ENCODE measurements around the gene JAKMIP1. TPM values are rescaled to one million over a fixed set of nuclear protein-coding genes. Genes with fewer than 3 reads are reported as not detected.

JAKMIP1 gene
- total and polyA plus RNA-seq, 2 of the 13 experiments (the other 11 are each of a cell fraction or from before 2014, with no cell fraction given), result not detected

DNA sequence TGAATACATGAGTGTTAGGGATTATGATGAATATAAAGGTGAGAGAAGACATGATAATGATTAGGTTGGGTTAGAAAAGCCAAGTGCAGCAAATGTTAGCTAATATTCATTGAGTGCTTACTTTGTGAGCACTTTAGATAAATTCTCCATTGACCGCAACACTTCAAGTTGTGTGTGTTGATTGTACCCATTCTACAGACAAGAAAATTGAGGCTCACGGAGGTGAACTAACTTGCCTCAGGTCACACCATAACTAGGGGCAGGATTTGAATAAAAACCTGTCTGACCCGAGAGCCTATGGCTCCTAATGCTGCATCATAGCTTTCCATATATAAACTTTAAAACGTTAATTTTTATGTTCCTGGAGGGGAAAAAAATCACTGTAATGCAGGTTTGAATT is 167.0 kb downstream of the JAKMIP1 start:
- POLR2A ChIA-PET, result no interaction called here
- Histone ChIP-seq H3K4me3 (replicated peaks in 1 of 3; ENCODE audit: insufficient read depth in 1 of 3, low read depth in 2 of 3, low read length in 3 of 3) (no peak overlapping the region), H2AFZ (ENCODE audit: low read length) (no peak overlapping the region), H3K9ac (ENCODE audit: insufficient read depth, low read depth, low read length) (no peak overlapping the region), H3K9me3 (ENCODE audit: low read length) (no peaks in the 10 kb centered on the region), H3K79me2 (ENCODE audit: insufficient read depth, low read length) (no peaks in the 10 kb centered on the region), H3K4me1 (ENCODE audit: insufficient read depth, low read length) (no peaks in the 10 kb centered on the region), H3K27me3 (ENCODE audit: control insufficient read depth in 1 of 2, insufficient read depth in 2 of 2, low read length in 2 of 2) (peaks cover 2 to 24% of the 10 kb centered on the region in 2 experiments), H3K36me3 (replicated peaks in 1 of 2; ENCODE audit: control insufficient read depth in 1 of 2, insufficient read depth in 2 of 2, low read length in 2 of 2) (no peaks in the 10 kb centered on the region), H3K4me2 (ENCODE audit: low read depth, low read length) (no peak overlapping the region), H3K27ac (ENCODE audit: extremely low read length, insufficient read depth, low read length) (no peak overlapping the region), H4K20me1 (ENCODE audit: insufficient read depth, low read length) (no peaks in the 10 kb centered on the region)
- WGBS (ENCODE audit: low lambda C conversion rate), result 26% methylated on average over 4 of the region's 4 CpGs
- peak; percentile 52; the same call in 1 of the 2 replicates for TF ChIP-seq ZNF629 (CRISPR knock-in tag; conservative IDR thresholded peaks at IDR 0.05)
- no peak for TF ChIP-seq DNMT1 (CRISPR knock-in tag; IDR thresholded peaks at IDR 0.05)
- TF ChIP-seq, protein P1, sequence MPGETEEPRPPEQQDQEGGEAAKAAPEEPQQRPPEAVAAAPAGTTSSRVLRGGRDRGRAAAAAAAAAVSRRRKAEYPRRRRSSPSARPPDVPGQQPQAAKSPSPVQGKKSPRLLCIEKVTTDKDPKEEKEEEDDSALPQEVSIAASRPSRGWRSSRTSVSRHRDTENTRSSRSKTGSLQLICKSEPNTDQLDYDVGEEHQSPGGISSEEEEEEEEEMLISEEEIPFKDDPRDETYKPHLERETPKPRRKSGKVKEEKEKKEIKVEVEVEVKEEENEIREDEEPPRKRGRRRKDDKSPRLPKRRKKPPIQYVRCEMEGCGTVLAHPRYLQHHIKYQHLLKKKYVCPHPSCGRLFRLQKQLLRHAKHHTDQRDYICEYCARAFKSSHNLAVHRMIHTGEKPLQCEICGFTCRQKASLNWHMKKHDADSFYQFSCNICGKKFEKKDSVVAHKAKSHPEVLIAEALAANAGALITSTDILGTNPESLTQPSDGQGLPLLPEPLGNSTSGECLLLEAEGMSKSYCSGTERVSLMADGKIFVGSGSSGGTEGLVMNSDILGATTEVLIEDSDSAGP (CRISPR knock-in tag; IDR thresholded peaks at IDR 0.05; ENCODE audit: borderline replicate concordance), result no peak
- TF ChIP-seq, protein P2, sequence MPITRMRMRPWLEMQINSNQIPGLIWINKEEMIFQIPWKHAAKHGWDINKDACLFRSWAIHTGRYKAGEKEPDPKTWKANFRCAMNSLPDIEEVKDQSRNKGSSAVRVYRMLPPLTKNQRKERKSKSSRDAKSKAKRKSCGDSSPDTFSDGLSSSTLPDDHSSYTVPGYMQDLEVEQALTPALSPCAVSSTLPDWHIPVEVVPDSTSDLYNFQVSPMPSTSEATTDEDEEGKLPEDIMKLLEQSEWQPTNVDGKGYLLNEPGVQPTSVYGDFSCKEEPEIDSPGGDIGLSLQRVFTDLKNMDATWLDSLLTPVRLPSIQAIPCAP (CRISPR knock-in tag; IDR thresholded peaks at IDR 0.05; ENCODE audit: low read depth), result no peak
- no peak for TF ChIP-seq HIVEP1 (CRISPR knock-in tag; IDR thresholded peaks at IDR 0.05)
- CTCF ChIA-PET (ENCODE audit: low intra/inter-chr PET ratio, low total read pairs), result no interaction called here
- no peak for DNase-seq (ENCODE audit: low spot score)
- intact Hi-C loops (cut with micrococcal nuclease; ENCODE audit: unreplicated experiment), result no loop called here
- FAIRE-seq, result no peak
- ATAC-seq, result no peak
- in situ Hi-C loops (cut with HindIII; ENCODE audit: extremely low pct_ligation_motif_present, low pct_unique_long_range_greater_than_20kb), result no loop called here
- BruUV-seq (replicated peaks), result no TSS peak
